HCT116 (cell line): Measurements from ENCODE around the gene ZNF516.

Experiments used
- CEBPB ChIP-seq: IDR thresholded peaks from 2 replicates; pipeline ENCODE4 v1.6.1; 2012; ENCODE audit warnings: low read depth
- CTCF ChIP-seq, 3 experiments: fragments of 200-600 bp in 1 of 3; sonication (generic) in 1 of 3; IDR thresholded peaks in 2 of 3; conservative IDR thresholded peaks in 1 of 3; 2 replicates each; pipeline ENCODE4 v1.5.1; 2012 to 2017; ENCODE audit warnings: low read depth in 2 of 3, low read length in 2 of 3, antibody characterized with exemption in 1 of 3, borderline replicate concordance in 1 of 3, control low read depth in 1 of 3, mild to moderate bottlenecking in 1 of 3, mixed read lengths in 1 of 3, mixed run types in 1 of 3, moderate library complexity in 1 of 3; ENCODE audit not compliant: insufficient read depth in 1 of 3
- ELF1 ChIP-seq: IDR thresholded peaks from 2 replicates; pipeline ENCODE4 v1.6.1; 2012; ENCODE audit warnings: low read depth, borderline replicate concordance
- EZH2 ChIP-seq: fragments of 200-600 bp; sonication (generic); IDR thresholded peaks from 2 replicates; pipeline ENCODE4 v1.6.1; 2017; ENCODE audit warnings: antibody characterized with exemption, mixed run types
- POLR2A ChIP-seq: IDR thresholded peaks from 2 replicates; pipeline ENCODE4 v1.7.0; 2011; ENCODE audit warnings: borderline replicate concordance; ENCODE audit not compliant: insufficient read depth, insufficient read length; ENCODE audit errors: extremely low read depth
- POLR2AphosphoS5 ChIP-seq: IDR thresholded peaks from 2 replicates; pipeline ENCODE4 v1.6.1; 2011; ENCODE audit warnings: mild to moderate bottlenecking, low read depth, low read length, moderate library complexity
- TCF7L2 ChIP-seq: IDR thresholded peaks from 2 replicates; pipeline ENCODE4 v1.7.0; 2011; ENCODE audit warnings: borderline replicate concordance, inconsistent platforms; ENCODE audit not compliant: insufficient read depth, insufficient read length; ENCODE audit errors: extremely low read depth
- ZNF274 ChIP-seq: fragments of 200-500 bp; sonication (Bioruptor generic); IDR thresholded peaks from 2 replicates; pipeline ENCODE4 v1.6.1; 2014; ENCODE audit warnings: mild to moderate bottlenecking, low read depth, low read length, inconsistent platforms
- TF ChIP-seq, protein P1 (sequence below): IDR thresholded peaks from 2 replicates; pipeline ENCODE4 v1.6.1; 2012; ENCODE audit warnings: low read depth

DNA sequence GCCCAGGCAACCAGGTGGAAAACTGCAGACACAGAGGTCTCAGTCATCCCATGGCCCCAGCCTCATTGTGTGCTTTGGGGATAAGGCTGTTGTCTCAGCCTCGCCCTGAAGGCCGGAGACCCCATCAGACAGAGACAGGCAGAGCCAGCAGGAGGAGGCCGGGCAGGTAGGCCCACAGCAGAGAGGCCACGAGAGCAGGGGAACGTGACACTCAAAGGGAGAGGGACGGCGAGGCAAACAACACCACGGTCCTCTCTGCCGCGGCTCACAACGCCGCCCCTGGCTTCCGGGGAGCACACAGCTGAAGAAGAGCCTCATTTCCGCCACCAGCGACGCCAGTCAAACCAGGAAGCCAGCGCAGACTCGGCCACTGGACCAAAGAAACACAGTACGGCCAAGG lies 103.3 kb downstream of the ZNF516 start:
- TF ChIP-seq EZH2 (no peak), ELF1 (no peak), POLR2AphosphoS5 (no peak), CTCF (IDR thresholded peaks at IDR 0.05 in 2 of 3, conservative IDR thresholded peaks at IDR 0.05 in 1 of 3; ENCODE audit: borderline replicate concordance in 1 of 3, insufficient read depth in 1 of 3, low read depth in 2 of 3, low read length in 2 of 3) (no peak), POLR2A (no peak), CEBPB (no peak), ZNF274 (no peak), TCF7L2 (no peak)
- TF ChIP-seq, protein P1, sequence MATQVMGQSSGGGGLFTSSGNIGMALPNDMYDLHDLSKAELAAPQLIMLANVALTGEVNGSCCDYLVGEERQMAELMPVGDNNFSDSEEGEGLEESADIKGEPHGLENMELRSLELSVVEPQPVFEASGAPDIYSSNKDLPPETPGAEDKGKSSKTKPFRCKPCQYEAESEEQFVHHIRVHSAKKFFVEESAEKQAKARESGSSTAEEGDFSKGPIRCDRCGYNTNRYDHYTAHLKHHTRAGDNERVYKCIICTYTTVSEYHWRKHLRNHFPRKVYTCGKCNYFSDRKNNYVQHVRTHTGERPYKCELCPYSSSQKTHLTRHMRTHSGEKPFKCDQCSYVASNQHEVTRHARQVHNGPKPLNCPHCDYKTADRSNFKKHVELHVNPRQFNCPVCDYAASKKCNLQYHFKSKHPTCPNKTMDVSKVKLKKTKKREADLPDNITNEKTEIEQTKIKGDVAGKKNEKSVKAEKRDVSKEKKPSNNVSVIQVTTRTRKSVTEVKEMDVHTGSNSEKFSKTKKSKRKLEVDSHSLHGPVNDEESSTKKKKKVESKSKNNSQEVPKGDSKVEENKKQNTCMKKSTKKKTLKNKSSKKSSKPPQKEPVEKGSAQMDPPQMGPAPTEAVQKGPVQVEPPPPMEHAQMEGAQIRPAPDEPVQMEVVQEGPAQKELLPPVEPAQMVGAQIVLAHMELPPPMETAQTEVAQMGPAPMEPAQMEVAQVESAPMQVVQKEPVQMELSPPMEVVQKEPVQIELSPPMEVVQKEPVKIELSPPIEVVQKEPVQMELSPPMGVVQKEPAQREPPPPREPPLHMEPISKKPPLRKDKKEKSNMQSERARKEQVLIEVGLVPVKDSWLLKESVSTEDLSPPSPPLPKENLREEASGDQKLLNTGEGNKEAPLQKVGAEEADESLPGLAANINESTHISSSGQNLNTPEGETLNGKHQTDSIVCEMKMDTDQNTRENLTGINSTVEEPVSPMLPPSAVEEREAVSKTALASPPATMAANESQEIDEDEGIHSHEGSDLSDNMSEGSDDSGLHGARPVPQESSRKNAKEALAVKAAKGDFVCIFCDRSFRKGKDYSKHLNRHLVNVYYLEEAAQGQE, result no peak
